Dedifferentiated amniotic fluid mesenchymal stem cell (primary cell): ENCODE data around the gene RNF31.

Experiments used
- DNase-seq: peaks from one replicate; pipeline ENCODE4 v3.0.0-alpha.2; 2016; ENCODE audit errors: extremely low spot score

RNF31 gene

DNA sequence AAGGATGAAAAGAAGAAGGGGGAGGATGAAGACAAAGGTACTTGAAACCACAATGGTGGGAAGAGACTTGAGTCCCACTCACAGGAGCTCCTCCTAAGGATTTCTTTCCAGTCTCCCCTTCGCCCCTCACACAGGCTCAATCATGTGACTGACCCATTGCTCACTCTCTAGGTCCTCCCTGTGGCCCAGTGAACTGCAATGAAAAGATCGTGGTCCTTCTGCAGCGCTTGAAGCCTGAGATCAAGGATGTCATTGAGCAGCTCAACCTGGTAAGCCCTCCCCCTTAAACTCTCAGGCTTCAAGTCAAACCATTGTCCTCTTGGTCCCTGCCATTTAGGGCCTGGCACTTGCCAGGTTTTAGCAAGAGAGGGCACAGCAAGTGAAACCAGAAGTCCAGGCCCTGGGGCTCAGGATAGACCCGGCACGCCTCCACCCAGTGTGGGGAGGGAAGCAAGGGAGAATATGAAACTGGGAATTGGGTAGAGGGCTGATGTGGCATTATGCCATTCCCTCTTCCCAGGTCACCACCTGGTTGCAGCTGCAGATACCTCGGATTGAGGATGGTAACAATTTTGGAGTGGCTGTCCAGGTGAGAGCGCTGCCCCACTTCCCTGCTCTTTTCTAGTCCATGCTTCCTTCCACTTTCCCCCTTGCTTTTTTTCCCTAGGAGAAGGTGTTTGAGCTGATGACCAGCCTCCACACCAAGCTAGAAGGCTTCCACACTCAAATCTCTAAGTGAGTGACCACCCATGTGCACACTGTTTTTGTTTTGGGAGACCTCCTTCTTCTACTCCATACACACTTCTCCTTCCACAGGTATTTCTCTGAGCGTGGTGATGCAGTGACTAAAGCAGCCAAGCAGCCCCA is 9.5 kb upstream of the RNF31 start:
- DNase-seq: no peak

DNA sequence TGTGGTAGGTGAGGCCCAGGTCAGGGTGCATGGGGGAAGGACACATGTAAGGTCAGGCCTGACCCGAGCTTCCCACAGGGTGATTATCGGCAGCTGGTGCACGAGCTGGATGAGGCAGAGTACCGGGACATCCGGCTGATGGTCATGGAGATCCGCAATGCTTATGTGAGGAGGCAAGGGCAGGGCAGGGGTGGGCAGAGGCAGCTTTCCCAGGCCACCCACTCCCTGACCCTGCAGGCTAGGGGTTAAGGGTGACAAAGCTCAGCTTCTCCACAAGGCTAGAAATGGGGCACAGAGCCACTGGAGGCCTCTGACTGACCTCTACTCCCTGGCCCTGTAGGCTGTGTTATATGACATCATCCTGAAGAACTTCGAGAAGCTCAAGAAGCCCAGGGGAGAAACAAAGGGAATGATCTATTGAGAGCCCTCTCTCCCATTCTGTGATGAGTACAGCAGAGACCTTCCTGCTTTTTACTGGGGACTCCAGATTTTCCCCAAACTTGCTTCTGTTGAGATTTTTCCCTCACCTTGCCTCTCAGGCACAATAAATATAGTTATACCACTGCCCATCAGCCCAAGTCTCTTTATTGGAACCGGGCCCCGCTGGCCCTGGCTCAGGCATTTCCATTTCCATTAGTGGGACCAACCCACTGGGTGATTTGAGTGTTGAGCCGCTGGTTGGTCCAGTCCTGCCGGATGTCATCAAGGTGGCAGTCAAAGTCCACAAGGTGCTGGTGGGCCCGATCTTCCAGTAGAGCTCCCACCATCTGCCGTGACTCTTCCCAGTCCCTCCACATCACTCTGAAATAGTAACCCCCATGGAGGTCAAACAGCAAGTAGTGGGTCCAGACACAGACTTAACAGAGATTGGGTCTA is 8.7 kb upstream of the RNF31 start:
- DNase-seq: no peak

DNA sequence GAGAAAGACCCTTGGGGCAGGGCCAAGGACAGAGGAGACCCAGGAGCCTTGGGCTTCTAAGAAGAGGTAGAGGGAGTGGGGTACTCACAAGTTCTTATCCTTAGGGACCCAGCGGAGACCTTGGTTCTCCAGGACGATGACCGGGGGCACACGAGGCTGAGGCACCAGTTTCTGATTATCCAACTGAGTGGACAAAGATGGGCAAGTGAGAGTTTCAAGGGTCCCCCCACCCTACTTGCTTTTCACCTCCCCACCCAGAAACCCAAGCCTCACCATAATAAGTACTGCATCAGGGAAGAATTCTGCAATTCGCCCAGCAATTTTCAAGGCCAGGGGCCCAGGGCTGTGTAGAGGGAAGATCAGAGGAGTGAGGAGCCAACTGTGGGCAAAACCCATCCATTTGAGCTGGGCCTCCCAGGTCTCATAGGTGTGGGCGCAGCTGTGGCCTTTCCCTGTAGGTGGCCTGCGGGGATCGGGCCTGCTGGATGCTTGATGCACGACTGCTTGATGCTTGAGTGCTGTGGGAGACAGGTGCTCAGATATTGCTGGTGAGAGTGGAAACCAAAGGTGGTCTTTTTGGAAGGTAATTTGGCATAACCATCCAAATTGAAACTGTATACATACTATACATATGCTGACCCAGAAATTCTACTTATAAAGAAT is 7.9 kb upstream of the RNF31 start:
- no peak for DNase-seq

DNA sequence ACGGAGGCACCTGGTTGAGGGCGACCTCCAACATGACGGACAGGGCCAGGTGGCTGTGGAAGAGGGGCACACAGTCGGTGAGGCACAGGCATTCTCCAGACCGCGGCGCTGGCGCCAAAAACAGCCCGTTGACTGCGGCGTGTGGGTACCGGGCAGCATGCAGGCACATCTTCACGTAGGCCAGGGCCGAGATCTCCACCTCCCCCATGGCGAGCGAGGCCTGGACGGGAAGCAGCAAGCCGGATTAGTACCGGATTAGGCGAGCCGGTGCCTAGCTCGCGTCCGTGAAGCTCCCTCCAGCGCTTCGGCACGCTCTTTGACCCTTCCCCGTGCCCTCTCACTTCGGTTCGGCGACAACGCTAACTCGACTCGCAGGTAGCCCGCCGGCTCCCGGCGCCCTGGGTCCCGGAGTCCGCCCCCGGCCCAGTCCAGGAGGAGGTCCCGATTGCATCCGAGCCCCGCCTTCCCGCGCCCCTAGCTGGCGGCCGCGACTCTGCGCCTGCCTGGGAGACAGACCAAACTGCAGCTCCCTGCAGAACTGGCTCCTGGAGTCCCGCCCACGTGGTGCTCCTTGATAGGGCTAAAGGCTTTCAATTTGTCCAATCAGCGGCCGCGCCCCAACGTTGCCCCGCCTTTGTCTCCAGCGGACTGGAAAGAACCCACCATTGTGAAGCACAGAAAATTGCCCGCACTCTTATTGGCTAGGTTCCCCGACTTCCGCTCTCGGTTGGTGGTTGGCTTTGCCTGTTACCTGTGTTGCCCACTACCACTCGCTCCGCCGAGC is 6.0 kb upstream of the RNF31 start, which contains the start of gene EMC9:
Gene EMC9 (minus strand): TSS at position 495 of the 784 bp plus-strand sequence. CDS start 287 bp downstream, at position 208.
- DNase-seq: peak; percentile 99

DNA sequence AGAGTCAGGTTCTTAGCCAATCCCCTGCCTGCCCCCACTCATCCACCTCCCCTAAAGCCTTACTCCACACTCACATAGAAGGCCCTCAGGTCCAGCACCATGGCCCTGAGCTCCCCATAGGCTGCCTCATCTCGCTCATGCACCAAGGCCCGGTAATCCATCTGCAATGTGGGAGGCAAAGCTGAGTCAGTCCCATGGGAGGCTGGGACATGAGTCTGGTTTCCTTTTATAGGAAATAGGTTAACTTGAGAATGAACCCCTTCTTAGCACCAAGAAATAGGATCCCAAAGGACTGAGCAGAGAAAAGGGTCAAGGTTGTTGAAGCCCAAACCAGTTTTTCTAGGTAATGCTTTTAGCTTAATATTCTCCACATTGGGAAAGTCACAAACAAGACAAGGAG is 3.8 kb upstream of the RNF31 start:
- no peak for DNase-seq

DNA sequence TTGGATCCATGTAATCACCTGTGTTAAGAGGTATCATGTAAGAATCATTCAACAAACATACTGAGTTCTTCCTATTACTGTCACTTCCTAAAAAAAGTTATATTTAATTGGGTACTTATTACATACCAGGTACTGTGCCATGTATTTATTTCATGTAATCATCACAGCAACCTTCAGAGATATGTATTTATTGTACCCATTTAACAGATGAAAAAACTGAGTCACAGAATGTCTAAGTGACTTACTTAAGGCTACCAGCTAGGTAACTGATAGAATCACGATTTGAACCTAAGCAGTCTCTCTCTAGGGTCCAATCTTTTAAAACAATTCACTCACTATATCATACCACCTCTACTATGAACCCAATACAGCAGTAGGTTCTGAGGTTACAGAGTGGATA is 2.8 kb upstream of the RNF31 start:
- DNase-seq: no peak

DNA sequence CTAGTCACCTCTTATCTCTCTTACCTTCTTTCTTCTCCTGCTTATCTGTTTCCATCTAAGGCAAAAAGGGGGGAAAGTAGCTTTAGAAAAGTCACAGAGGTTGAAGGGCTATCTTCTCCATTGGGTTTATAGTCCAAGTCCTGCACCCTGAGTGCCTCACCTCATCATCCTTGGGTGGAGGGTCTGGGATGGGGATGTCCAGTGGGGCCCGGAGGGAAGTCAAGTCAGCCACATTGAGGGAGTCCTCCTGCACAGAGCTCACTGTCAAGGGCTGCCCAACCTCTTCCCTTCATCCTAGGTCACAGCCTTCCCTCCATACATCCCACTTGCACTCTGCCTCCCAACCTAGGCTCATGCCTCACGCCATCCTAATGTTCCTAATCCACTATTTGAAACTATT is 2.1 kb upstream of the RNF31 start:
- DNase-seq: no peak

DNA sequence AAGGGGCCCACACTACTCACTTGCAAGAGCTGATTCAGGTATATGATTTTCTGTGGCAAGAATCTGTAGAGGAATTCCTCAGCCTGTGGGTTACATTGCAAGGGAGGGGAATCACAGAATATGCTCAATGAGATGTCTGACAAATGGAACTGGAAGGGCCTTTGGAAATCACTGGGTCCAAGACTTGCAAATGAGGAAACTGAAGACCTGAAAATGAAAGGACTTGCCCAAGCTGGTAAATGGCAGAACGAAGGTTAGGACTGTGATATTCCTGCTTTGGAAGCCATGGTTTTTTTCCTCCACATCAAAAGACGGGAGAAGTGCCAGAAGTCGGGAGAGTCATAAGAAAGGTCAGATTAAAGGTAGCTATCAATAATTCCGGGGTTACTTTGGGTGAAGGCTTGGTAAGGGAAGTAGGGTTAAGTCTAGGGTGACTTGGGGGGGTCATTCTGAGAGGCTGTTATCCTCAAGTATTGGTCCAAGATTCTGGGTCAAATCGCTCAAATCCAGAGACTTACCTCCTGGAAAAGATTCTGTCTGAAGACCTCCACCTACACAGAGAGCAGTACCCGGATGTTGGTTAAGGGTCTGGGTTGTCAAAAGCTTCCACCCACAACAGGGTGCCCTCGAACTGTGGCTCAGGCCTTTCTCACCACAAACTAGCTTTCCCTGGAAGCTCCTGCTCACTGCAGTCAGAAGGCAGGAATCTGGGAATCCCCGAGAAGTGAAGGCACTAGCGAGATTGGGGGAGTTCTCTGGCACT is 1.4 kb upstream of the RNF31 start:
- DNase-seq: no peak

DNA sequence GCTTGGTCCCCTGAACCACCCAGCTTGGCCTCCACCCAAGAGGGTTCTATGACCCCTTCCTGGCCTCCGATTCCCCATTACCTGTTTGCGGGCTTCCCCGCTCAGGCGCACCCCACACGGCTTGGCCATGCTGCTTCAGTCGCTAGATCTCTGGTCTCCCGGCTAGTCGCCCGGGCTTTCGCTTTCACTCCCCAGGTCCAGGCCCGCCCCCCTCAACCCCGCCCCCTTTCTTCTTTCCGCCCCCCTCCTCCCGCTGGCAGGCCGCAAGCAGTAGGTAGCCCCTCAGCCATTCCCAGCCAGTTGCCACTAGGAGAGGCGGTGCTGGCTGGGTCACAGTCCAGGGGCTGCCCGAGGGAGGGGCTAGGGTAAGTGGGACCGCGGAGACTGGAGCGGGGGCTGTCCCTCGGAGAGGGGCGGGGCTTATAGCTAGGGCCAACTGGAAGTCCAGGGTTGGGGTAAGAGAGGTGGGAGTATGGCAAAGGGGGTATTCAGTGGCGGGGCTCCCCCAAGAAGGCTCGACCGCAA is 783 bp upstream of the RNF31 start, which contains the start of gene PSME2:
Gene PSME2 (minus strand): TSS at position 158 of the 525 bp plus-strand sequence. CDS start 29 bp downstream, at position 129.
- DNase-seq: peak; percentile 85

DNA sequence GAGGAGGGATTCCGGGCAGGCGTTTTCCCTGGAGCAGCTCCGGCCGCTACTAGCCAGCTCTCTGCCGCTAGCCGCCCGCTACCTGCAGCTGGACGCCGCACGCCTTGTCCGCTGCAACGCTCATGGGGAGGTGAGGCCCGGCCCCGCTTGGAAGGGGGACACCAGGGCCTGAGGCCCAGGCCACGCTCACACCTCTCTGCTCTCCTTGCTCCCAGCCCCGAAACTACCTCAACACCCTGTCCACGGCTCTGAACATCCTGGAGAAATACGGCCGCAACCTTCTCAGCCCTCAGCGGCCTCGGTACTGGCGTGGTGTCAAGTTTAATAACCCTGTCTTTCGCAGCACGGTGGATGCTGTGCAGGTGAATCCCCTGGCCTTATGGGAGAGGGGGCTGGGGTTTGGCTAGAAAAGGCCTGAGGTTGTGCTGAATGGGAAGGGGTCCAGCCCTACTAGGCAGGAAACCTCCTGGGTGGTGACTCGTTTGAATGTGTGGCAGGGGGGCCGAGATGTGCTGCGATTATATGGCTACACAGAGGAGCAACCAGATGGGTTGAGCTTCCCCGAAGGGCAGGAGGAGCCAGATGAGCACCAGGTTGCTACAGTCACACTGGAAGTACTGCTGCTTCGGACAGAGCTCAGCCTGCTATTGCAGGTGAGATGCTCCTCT is 597 bp downstream of the RNF31 start:
- DNase-seq: no peak

DNA sequence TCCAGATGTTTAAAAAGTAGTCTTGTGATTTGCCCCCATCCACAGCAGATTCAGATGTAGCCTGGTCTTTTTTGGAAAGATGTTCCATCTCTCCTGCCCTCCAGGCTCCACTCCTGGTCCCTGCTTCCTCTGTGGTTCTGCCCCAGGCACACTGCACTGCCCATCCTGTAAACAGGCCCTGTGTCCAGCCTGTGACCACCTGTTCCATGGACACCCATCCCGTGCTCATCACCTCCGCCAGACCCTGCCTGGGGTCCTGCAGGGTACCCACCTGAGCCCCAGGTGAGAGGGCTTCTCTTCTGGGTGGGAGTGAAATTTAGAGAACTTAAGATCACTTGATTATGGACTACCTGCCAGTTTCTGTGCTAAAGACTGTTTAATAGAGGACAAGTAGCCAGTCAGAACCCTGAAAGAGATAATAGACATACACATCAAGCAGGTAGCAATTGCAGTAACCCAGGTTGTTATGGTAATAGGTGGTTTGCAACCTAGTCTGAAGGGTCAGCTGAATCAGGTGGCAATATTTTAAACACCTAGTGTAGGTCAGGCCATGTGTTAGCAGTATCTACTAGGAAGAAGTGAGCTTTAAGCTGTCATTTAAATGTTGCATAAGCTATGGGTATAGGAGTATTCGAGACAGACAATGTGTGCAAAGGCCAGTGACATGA is 2.1 kb downstream of the RNF31 start:
- DNase-seq: no peak

DNA sequence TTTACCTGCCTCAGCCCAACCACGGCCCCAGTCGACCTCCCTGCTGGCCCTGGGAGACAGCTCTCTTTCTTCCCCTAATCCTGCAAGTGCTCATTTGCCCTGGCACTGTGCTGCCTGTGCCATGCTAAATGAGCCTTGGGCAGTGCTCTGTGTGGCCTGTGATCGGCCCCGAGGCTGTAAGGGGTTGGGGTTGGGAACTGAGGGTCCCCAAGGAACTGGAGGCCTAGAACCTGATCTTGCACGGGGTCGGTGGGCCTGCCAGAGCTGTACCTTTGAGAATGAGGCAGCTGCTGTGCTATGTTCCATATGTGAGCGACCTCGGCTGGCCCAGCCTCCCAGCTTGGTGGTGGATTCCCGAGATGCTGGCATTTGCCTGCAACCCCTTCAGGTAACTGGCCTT is 2.8 kb downstream of the RNF31 start:
- no peak for DNase-seq

DNA sequence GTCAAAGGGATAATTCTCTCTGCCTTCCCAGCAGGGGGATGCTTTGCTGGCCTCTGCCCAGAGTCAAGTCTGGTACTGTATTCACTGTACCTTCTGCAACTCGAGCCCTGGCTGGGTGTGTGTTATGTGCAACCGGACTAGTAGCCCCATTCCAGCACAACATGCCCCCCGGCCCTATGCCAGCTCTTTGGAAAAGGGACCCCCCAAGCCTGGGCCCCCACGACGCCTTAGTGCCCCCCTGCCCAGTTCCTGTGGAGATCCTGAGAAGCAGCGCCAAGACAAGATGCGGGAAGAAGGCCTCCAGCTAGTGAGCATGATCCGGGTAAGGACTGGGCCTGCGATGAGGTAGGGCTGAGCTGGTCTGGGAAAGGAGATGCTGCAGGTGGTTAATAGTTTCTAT is 3.3 kb downstream of the RNF31 start:
- no peak for DNase-seq

DNA sequence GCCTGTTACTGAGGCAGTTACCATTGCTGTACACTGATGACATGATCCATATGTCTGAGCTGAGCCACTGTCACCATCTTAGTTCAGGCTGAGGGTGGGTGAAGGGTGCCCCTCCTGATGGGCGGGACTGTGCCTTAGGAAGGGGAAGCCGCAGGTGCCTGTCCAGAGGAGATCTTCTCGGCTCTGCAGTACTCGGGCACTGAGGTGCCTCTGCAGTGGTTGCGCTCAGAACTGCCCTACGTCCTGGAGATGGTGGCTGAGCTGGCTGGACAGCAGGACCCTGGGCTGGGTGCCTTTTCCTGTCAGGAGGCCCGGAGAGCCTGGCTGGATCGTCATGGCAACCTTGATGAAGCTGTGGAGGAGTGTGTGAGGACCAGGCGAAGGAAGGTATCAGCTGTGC is 3.7 kb downstream of the RNF31 start:
- DNase-seq: no peak

DNA sequence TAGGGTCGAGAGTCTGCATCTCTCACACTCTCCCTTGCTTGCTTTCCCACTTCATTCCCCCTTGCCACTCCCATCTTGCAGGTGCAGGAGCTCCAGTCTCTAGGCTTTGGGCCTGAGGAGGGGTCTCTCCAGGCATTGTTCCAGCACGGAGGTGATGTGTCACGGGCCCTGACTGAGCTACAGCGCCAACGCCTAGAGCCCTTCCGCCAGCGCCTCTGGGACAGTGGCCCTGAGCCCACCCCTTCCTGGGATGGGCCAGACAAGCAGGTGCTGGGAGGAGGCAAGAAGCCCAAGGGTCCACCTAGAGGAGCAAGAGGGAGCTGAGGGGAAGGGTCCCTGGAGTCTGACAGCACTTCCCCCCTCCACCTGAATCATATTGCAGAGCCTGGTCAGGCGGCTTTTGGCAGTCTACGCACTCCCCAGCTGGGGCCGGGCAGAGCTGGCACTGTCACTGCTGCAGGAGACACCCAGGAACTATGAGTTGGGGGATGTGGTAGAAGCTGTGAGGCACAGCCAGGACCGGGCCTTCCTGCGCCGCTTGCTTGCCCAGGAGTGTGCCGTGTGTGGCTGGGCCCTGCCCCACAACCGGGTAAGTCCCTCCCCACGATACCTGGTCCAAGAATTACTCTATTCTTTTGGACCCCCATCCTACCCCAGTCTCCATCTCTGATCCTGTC is 4.2 kb downstream of the RNF31 start:
- DNase-seq: no peak

DNA sequence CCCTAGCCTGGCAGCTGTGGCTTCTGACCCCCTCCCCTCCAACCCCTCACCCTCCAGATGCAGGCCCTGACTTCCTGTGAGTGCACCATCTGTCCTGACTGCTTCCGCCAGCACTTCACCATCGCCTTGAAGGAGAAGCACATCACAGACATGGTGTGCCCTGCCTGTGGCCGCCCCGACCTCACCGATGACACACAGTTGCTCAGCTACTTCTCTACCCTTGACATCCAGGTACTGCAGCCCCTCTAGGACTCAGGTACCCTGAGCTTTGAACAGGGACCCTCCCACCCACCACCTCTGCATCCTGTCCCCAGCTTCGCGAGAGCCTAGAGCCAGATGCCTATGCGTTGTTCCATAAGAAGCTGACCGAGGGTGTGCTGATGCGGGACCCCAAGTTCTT is 7.8 kb downstream of the RNF31 start:
- DNase-seq: no peak

DNA sequence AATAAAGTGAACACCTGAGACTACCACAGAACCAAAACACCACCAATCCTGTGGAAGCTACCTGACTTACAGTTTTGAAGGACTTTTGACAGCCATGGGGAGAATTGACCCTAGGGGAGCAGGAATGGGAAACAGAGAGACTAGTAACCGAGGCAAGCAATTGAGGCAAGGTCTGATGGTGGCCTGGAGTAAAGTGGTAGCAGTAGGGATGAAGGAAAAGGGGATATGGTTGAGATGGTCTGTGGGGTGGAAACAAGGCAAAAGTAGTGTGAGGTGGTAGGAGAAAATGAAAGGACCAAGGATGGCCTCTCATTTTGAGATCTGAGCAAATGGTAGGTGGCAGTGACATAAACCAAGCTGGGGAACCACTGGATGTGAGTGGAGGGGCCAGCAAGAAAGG is 9.5 kb downstream of the RNF31 start:
- no peak for DNase-seq

DNA sequence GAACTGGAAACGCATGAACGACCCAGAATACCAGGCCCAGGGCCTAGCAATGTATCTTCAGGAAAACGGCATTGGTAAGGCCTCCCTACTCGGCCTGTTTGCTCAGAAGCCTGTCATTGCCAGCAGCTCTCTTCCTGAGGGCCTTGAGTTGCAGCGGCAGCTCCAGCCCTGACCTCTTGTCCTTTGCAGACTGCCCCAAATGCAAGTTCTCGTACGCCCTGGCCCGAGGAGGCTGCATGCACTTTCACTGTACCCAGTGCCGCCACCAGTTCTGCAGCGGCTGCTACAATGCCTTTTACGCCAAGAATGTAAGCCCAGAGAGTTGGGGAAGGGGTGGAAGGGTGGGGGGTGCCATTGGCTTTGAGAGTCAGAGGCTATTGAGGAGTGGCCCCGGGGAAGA is 10.0 kb downstream of the RNF31 start:
- no peak for DNase-seq
